Thymus (tissue), 11 donors: Measurements from ENCODE around the gene SASH3. TPM values are rescaled to one million over a fixed set of nuclear protein-coding genes. Genes with fewer than 3 reads are reported as not detected.

Experiments used
- DNase-seq, 9 donors: peaks; one replicate each; pipeline ENCODE4 v3.0.0-alpha.2; 2013; ENCODE audit warnings: low spot score in 9 of 9, low read depth in 6 of 9, missing footprints in 1 of 9
- H3K27ac ChIP-seq, 2 donors: one replicate each; pipeline ENCODE4 v1.5.1; 2013; ENCODE audit warnings: control low read depth in 1 of 2, low read depth in 1 of 2, low read length in 1 of 2, mild to moderate bottlenecking in 1 of 2, moderate library complexity in 1 of 2
- H3K27me3 ChIP-seq, 2 donors: one replicate each; pipeline ENCODE4 v1.5.1; 2013; ENCODE audit warnings: low read length in 1 of 2; ENCODE audit not compliant: control insufficient read depth in 2 of 2, insufficient read depth in 1 of 2
- H3K36me3 ChIP-seq, 2 donors: one replicate each; pipeline ENCODE4 v1.5.1; 2013; ENCODE audit warnings: low read length in 1 of 2, mild to moderate bottlenecking in 1 of 2, moderate library complexity in 1 of 2; ENCODE audit not compliant: control insufficient read depth in 2 of 2, insufficient read depth in 2 of 2
- H3K4me1 ChIP-seq, 2 donors: one replicate each; pipeline ENCODE4 v1.5.1; 2013; ENCODE audit warnings: low read length in 2 of 2; ENCODE audit not compliant: control insufficient read depth in 2 of 2, insufficient read depth in 2 of 2
- H3K4me3 ChIP-seq, 2 donors: one replicate each; pipeline ENCODE4 v1.5.1; 2013; ENCODE audit warnings: low read length in 2 of 2, control low read depth in 1 of 2, mild to moderate bottlenecking in 1 of 2
- H3K9me3 ChIP-seq, 2 donors: one replicate each; pipeline ENCODE4 v1.5.1; 2013; ENCODE audit warnings: low read length in 1 of 2, mild to moderate bottlenecking in 1 of 2; ENCODE audit not compliant: control insufficient read depth in 2 of 2, insufficient read depth in 1 of 2
- WGBS: extraction: QIAGEN DNeasy Blood & Tissue Kit; methylation state at CpG from one replicate; pipeline ENCODE4 v1.1.7; 2013; 5-methylcytosine and 5-hydroxymethylcytosine counted together
- polyA plus RNA-seq: library from polyadenylated mRNA; stranded (reverse); fragments of 200-250 nt; gene quantifications from one replicate; pipeline ENCODE4 v1.2.3, GENCODE V29; 2013
- total RNA-seq: library from RNA; stranded (reverse); fragments of 120-200 nt; gene quantifications from one replicate; pipeline ENCODE4 v1.2.4, GENCODE V29; 2013
- donor health status: healthy.

SASH3 gene
- total and polyA plus RNA-seq, 2 donors, result 58.2 to 176 TPM

GRCh38 chrX:129786210-129786651, 6.5 kb downstream of the SASH3 start:
- 11% methylated on average over 3 of the region's 3 CpGs for WGBS
- peaks cover 8 to 52% of the 10 kb centered on the region in 2 donors for H3K4me1 ChIP-seq
- H3K36me3 ChIP-seq, result peaks cover 52 to 86% of the 10 kb centered on the region in 2 donors
- H3K4me3 ChIP-seq, result peak overlapping the region; percentile 19 to 33
- no peak for DNase-seq
- H3K27ac ChIP-seq, result peak overlapping the region in 1 of 2 donors; percentile 31
- no peaks in the 10 kb centered on the region for H3K9me3 ChIP-seq
- no peaks in the 10 kb centered on the region for H3K27me3 ChIP-seq

- no peak for DNase-seq
- Histone ChIP-seq H3K27ac (peak overlapping the region in 1 of 2 donors; percentile 18), H3K4me3 (no peak overlapping the region), H3K27me3 (no peaks in the 10 kb centered on the region), H3K9me3 (no peaks in the 10 kb centered on the region), H3K36me3 (peaks cover 64 to 89% of the 10 kb centered on the region in 2 donors), H3K4me1 (peaks cover 8 to 42% of the 10 kb centered on the region in 2 donors)
- 94% methylated on average over 11 of the region's 11 CpGs for whole genome bisulfite sequencing
Observed at GRCh38 chrX:129787336-129788055, 7.7 kb downstream of the SASH3 start.

- no peaks in the 10 kb centered on the region for H3K9me3 ChIP-seq
- H3K4me1 ChIP-seq, result peaks cover 8 to 34% of the 10 kb centered on the region in 2 donors
- WGBS, result 96% methylated on average over 6 of the region's 6 CpGs
- H3K36me3 ChIP-seq, result peaks cover 73 to 89% of the 10 kb centered on the region in 2 donors
- DNase-seq, result no peak
- no peaks in the 10 kb centered on the region for H3K27me3 ChIP-seq
- no peak overlapping the region for H3K27ac ChIP-seq
- no peak overlapping the region for H3K4me3 ChIP-seq
Observed at GRCh38 chrX:129788527-129788926, 8.8 kb downstream of the SASH3 start.

GRCh38 chrX:129790146-129790545, 10.4 kb downstream of the SASH3 start:
- Histone ChIP-seq H3K27me3 (no peaks in the 10 kb centered on the region), H3K27ac (no peak overlapping the region), H3K4me1 (peaks cover 3 to 21% of the 10 kb centered on the region in 2 donors), H3K9me3 (no peaks in the 10 kb centered on the region), H3K4me3 (no peak overlapping the region), H3K36me3 (peaks cover 79 to 93% of the 10 kb centered on the region in 2 donors)
- DNase-seq, result no peak
- 94% methylated on average over 3 of the region's 3 CpGs for WGBS

GRCh38 chrX:129790808-129791207, 11.1 kb downstream of the SASH3 start:
- 96% methylated on average over 9 of the region's 9 CpGs for WGBS
- DNase-seq, result no peak
- H3K27ac ChIP-seq, result no peak overlapping the region
- H3K4me3 ChIP-seq, result no peak overlapping the region
- peaks cover 0 to 15% of the 10 kb centered on the region in 2 donors for H3K4me1 ChIP-seq
- H3K27me3 ChIP-seq, result no peaks in the 10 kb centered on the region
- peaks cover 81 to 93% of the 10 kb centered on the region in 2 donors for H3K36me3 ChIP-seq
- no peaks in the 10 kb centered on the region for H3K9me3 ChIP-seq

- Histone ChIP-seq H3K27ac (no peak overlapping the region), H3K27me3 (no peaks in the 10 kb centered on the region), H3K9me3 (no peaks in the 10 kb centered on the region), H3K36me3 (peaks cover 82 to 93% of the 10 kb centered on the region in 2 donors), H3K4me3 (no peak overlapping the region), H3K4me1 (peaks cover 0 to 9% of the 10 kb centered on the region in 2 donors)
- DNase-seq, result no peak
- 96% methylated on average over 8 of the region's 8 CpGs for WGBS
Observed at GRCh38 chrX:129791336-129791735, 11.6 kb downstream of the SASH3 start.

- DNase-seq, result no peak
- no peak overlapping the region for H3K27ac ChIP-seq
- H3K36me3 ChIP-seq, result peaks cover 82 to 91% of the 10 kb centered on the region in 2 donors
- 95% methylated on average over 11 of the region's 11 CpGs for WGBS
- H3K9me3 ChIP-seq, result no peaks in the 10 kb centered on the region
- H3K4me3 ChIP-seq, result no peak overlapping the region
- H3K4me1 ChIP-seq, result peaks cover 0 to 6% of the 10 kb centered on the region in 2 donors
- no peaks in the 10 kb centered on the region for H3K27me3 ChIP-seq
Observed at GRCh38 chrX:129791961-129792570, 12.3 kb downstream of the SASH3 start.

- H3K27me3 ChIP-seq, result no peaks in the 10 kb centered on the region
- no peak overlapping the region for H3K27ac ChIP-seq
- H3K4me1 ChIP-seq, result peaks cover 0 to 3% of the 10 kb centered on the region in 2 donors
- H3K4me3 ChIP-seq, result no peak overlapping the region
- H3K36me3 ChIP-seq, result peaks cover 79 to 91% of the 10 kb centered on the region in 2 donors
- 96% methylated on average over 18 of the region's 18 CpGs for WGBS
- no peak for DNase-seq
- no peaks in the 10 kb centered on the region for H3K9me3 ChIP-seq
Observed at GRCh38 chrX:129792586-129793291, 13.0 kb downstream of the SASH3 start.
